ENCODE results near the gene CD93.

The CD93 gene

GRCh38 chr20:23083553-23084220, 2.4 kb downstream of the CD93 start:
- DNase-seq (ENCODE audit: low spot score), result no peak

GRCh38 chr20:23082846-23083552, 3.1 kb downstream of the CD93 start:
- DNase-seq (ENCODE audit: low spot score), result no peak

- DNase-seq (ENCODE audit: low spot score), result no peak
Observed at GRCh38 chr20:23081263-23081819, 4.8 kb downstream of the CD93 start.

GRCh38 chr20:23080521-23080920, 5.6 kb downstream of the CD93 start:
- DNase-seq (ENCODE audit: low spot score), result no peak

- DNase-seq (ENCODE audit: low spot score), result no peak
Observed at GRCh38 chr20:23079926-23080325, 6.2 kb downstream of the CD93 start.

GRCh38 chr20:23079016-23079351, 7.1 kb downstream of the CD93 start:
- no peak for DNase-seq (ENCODE audit: low spot score)

GRCh38 chr20:23078351-23079015, 7.6 kb downstream of the CD93 start:
- no peak for DNase-seq (ENCODE audit: low spot score)

GRCh38 chr20:23077277-23077676, 8.8 kb downstream of the CD93 start:
- DNase-seq (ENCODE audit: low spot score), result no peak

GRCh38 chr20:23074052-23074451, 12.1 kb downstream of the CD93 start:
- no peak for DNase-seq (ENCODE audit: low spot score)

- no peak for DNase-seq (ENCODE audit: low spot score)
Observed at GRCh38 chr20:23072892-23073586, 13.1 kb downstream of the CD93 start.

GRCh38 chr20:23071996-23072395, 14.1 kb downstream of the CD93 start:
- DNase-seq (ENCODE audit: low spot score), result no peak

- DNase-seq (ENCODE audit: low spot score), result no peak
Observed at GRCh38 chr20:23071398-23071797, 14.7 kb downstream of the CD93 start.

GRCh38 chr20:23069108-23069507, 17.0 kb downstream of the CD93 start:
- DNase-seq (ENCODE audit: low spot score), result no peak

- DNase-seq (ENCODE audit: low spot score), result no peak
Observed at GRCh38 chr20:23068283-23068682, 17.8 kb downstream of the CD93 start.

GRCh38 chr20:23066772-23067171, 19.4 kb downstream of the CD93 start:
- no peak for DNase-seq (ENCODE audit: low spot score)

- no peak for DNase-seq (ENCODE audit: low spot score)
Observed at GRCh38 chr20:23065266-23066201, 20.6 kb downstream of the CD93 start.

GRCh38 chr20:23063581-23063980, 22.5 kb downstream of the CD93 start:
- DNase-seq (ENCODE audit: low spot score), result no peak

GRCh38 chr20:23063168-23063567, 23.0 kb downstream of the CD93 start:
- DNase-seq (ENCODE audit: low spot score), result no peak

GRCh38 chr20:23062632-23063031, 23.5 kb downstream of the CD93 start:
- no peak for DNase-seq (ENCODE audit: low spot score)

- no peak for DNase-seq (ENCODE audit: low spot score)
Observed at GRCh38 chr20:23061734-23062561, 24.2 kb downstream of the CD93 start.

Data from putamen (tissue), 1 donor.